ENCODE results near the gene CSTF2T.

- no peak for TF ChIP-seq CTCF (IDR thresholded peaks at IDR 0.05)
- TF ChIP-seq EZH2 (IDR thresholded peaks at IDR 0.05; ENCODE audit: borderline replicate concordance, insufficient read depth, low read depth, low read length, poor library complexity, severe bottlenecking): no peak
These were observed 16.2 kb downstream of the CSTF2T start for GRCh38 chr10:51683031-51683691.

Data from B cell (primary cell).